Right renal cortex interstitium (tissue), 3 donors: ENCODE results near the gene CD302. TPM values are rescaled to one million over a fixed set of nuclear protein-coding genes. Genes with fewer than 3 reads are reported as not detected.

Experiments
- polyA plus RNA-seq, 3 donors: library from polyadenylated mRNA; unstranded; fragments of 120-200 nt; gene quantifications; one replicate each; pipeline ENCODE4 v1.2.1, GENCODE V29; 2013; ENCODE audit not compliant: insufficient read length in 3 of 3

The CD302 gene
- polyA plus RNA-seq, 3 donors = 13.4 to 15.9 (median 14.0) TPM

Other genes with a start within 250 kb of the CD302 start
- 10 to 100 TPM; 73.8 to 95.9 (median 79.9) TPM for gene BAZ2B, start 181.7 kb downstream of the CD302 start, polyA plus RNA-seq
- 100 to 1,000 TPM; 128 to 186 (median 159) TPM for gene MARCHF7, start 85.7 kb downstream of the CD302 start, polyA plus RNA-seq
- gene LY75, start 106.5 kb upstream of the CD302 start, polyA plus RNA-seq = 1 to 10 TPM; 2.7 to 5.5 (median 5.3) TPM